Skeletal muscle tissue (tissue), 4 donors: Measurements from ENCODE around the gene TTLL10. TPM values are rescaled to one million over a fixed set of nuclear protein-coding genes. Genes with fewer than 3 reads are reported as not detected.
A peak's percentile ranks its signal among the peaks of the same experiment; 100 is the strongest.

Experiments used
- H3K27ac ChIP-seq: one replicate; pipeline ENCODE4 v1.7.0; 2013; ENCODE audit warnings: mild to moderate bottlenecking, low read depth, low read length, inconsistent platforms
- H3K27me3 ChIP-seq, 3 donors: one replicate each; pipeline ENCODE4 v1.7.0; 2013; ENCODE audit warnings: low read length in 3 of 3; ENCODE audit not compliant: control insufficient read depth in 3 of 3, insufficient read depth in 3 of 3
- H3K36me3 ChIP-seq, 3 donors: one replicate each; pipeline ENCODE4 v1.7.0; 2013; ENCODE audit warnings: low read length in 3 of 3; ENCODE audit not compliant: control insufficient read depth in 3 of 3, insufficient read depth in 3 of 3
- H3K4me1 ChIP-seq, 3 donors: one replicate each; pipeline ENCODE4 v1.7.0; 2013; ENCODE audit warnings: low read length in 3 of 3, mild to moderate bottlenecking in 3 of 3; ENCODE audit not compliant: control insufficient read depth in 3 of 3, insufficient read depth in 3 of 3
- H3K4me3 ChIP-seq, 3 donors: one replicate each; pipeline ENCODE4 v1.7.0; 2013; ENCODE audit warnings: low read length in 3 of 3
- H3K9ac ChIP-seq, 3 donors: one replicate each; pipeline ENCODE4 v1.7.0; 2013; ENCODE audit warnings: low read length in 3 of 3, mild to moderate bottlenecking in 3 of 3, moderate library complexity in 2 of 3, low read depth in 1 of 3
- H3K9me3 ChIP-seq, 3 donors: one replicate each; pipeline ENCODE4 v1.7.0; 2013; ENCODE audit warnings: low read length in 3 of 3; ENCODE audit not compliant: control insufficient read depth in 3 of 3
- total RNA-seq: library from RNA; depleted of rRNA; stranded (reverse); fragments of >200 nt; gene quantifications from one replicate; pipeline ENCODE4 v1.2.3, GENCODE V29; 2014
- donor health status: Osteomylitis.

TTLL10 gene
- total RNA-seq, 1 donor from 2014 or later = not detected

DNA sequence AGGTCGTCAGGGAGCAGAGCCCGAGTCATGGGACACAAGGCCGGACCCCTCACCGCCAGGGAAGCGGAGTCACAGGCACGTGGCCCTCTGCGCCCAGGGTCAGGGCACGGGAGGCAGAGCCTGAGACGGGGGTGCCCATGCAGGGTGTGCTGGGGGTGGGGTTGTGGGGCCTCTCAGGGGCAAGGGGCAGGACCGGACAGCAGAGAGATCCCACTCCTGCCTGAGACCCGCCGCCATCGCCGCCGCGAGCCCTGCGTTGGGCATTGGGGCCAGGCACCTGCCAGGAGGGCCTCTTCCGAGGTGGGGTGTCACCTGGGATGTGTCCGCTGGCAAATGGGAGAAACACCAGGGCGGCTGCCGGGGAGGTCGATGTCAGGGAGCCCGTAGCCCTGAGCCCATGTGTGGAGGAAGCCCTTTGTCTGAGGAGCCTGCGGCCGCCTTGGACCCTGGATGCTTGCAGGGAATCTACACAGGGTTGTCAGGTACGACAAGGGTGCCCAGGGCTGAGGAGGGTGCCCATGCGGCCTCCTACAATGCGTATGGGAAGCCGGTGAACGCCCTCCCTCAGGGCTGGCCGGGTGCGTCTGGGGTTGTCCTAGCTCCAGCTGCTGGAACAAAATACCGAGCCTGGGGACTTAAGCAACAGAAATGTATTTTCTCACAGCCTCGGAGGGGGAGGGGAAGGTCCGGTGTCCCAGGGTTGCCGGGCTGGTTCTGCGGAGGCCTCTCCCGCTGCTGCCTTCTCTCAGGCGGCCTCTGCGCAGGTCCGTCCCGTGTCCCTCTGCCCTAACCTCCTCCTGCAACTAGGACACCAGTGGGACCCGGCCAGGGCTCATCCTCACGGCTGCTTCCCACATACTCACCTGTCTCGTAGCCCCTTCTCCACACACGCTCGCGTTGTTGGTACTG is 41.4 kb upstream of the TTLL10 start:
- Histone ChIP-seq H3K36me3 (no peaks in the 10 kb centered on the region), H3K4me3 (no peak overlapping the region), H3K4me1 (peaks cover 0 to 3% (median 0%) of the 10 kb centered on the region in 3 donors), H3K27ac (peak overlapping the region; percentile 40), H3K9ac (no peak overlapping the region), H3K9me3 (no peaks in the 10 kb centered on the region), H3K27me3 (peaks cover 7 to 22% (median 9%) of the 10 kb centered on the region in 3 donors)

- peak overlapping the region; percentile 36 for H3K27ac ChIP-seq
- peaks cover 7 to 22% (median 12%) of the 10 kb centered on the region in 3 donors for H3K27me3 ChIP-seq
- peak overlapping the region in 1 of 3 donors; percentile 16 for H3K9ac ChIP-seq
- H3K4me1 ChIP-seq = peaks cover 0 to 3% (median 0%) of the 10 kb centered on the region in 3 donors
- no peak overlapping the region for H3K4me3 ChIP-seq
- H3K9me3 ChIP-seq = no peaks in the 10 kb centered on the region
- H3K36me3 ChIP-seq = no peaks in the 10 kb centered on the region
Observed at GRCh38 chr1:1132956-1133750, 40.5 kb upstream of the TTLL10 start.

DNA sequence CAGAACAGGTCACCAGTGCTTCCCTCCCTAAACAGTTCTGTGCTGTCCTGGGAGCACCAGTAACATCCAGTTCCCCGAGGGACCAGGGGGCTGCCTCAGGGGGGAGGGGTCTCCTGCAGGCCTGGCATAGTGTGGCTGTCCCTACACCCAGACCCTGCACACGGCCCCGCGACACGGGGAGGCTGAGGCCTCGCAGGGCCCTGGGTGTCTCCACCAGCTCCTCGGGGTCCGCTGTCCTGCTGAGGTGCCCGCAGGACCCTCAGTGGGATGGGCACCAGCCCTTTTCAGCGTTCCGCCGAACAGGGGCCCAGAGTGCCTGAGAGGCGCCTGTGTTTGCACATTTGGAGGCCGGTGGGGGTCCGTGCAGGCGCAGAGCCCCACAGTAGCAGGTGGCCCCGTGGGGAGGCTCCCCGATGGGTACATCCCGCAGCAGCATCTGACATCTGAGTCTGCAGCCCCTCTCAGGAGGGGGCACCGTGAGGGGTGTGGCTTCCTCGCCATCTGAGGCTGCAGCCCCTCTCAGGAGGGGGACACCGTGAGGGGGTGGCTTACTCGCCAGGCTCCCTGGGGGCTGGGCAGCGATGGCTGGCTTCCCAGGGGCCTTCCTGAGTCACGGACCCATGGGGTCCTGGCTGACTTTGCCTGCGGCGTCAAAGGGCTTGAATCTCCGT is 39.2 kb upstream of the TTLL10 start:
- H3K9me3 ChIP-seq = no peaks in the 10 kb centered on the region
- H3K4me3 ChIP-seq = no peak overlapping the region
- no peaks in the 10 kb centered on the region for H3K36me3 ChIP-seq
- no peak overlapping the region for H3K9ac ChIP-seq
- H3K27ac ChIP-seq = no peak overlapping the region
- peaks cover 0 to 3% (median 0%) of the 10 kb centered on the region in 3 donors for H3K4me1 ChIP-seq
- peaks cover 10 to 27% (median 17%) of the 10 kb centered on the region in 3 donors for H3K27me3 ChIP-seq

DNA sequence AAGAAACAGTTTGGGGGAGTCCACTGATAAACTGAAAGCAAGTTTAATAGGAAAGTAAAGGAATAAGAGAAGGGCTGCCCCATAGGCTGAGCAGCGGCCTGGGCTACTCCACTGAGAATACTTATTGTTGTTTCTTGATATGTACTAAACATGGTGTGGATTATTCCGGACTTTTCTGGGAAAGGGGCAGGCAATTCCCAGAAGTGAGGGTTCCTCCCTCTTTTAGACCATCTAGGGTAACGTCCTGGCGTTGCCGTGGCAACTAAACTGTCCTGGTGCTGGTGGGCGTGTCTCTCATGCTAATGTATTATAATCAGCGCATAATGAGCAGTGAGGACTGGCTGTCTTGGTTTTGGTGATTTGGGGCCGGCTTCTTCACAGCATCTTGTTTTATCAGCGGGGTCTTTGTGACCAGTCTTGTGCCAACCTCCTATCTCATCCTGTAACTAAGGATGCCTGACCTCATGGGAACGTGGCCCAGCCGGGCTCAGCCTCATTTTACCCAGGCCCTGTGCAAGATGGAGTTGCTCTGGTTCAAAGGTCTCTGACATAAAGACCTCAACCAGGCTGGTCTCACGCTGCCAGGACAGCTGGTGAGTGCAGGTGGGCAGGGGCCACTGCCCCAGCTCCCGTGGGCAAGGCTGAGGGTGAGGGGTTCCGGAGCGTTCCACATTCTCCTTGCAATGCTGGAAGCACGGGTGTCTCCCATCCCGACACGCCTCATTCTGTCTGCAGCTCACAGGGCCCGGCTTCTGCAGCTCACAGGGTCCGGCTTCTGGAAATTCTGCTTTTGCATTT is 38.1 kb upstream of the TTLL10 start:
- Histone ChIP-seq H3K27me3 (peaks cover 11 to 27% (median 17%) of the 10 kb centered on the region in 3 donors), H3K27ac (peak overlapping the region; percentile 47), H3K4me3 (no peak overlapping the region)

GRCh38 chr1:1136547-1137230 is 37.0 kb upstream of the TTLL10 start:
- Histone ChIP-seq H3K27me3 (peaks cover 14 to 33% (median 20%) of the 10 kb centered on the region in 3 donors), H3K36me3 (no peaks in the 10 kb centered on the region), H3K4me3 (no peak overlapping the region), H3K27ac (no peak overlapping the region), H3K9me3 (no peaks in the 10 kb centered on the region), H3K9ac (no peak overlapping the region), H3K4me1 (peaks cover 0 to 3% (median 0%) of the 10 kb centered on the region in 3 donors)

More for the DNA sequence above, 38.1 kb upstream of the TTLL10 start:
- no peak overlapping the region for H3K9ac ChIP-seq
- no peaks in the 10 kb centered on the region for H3K36me3 ChIP-seq
- H3K4me1 ChIP-seq = peaks cover 0 to 3% (median 0%) of the 10 kb centered on the region in 3 donors
- H3K9me3 ChIP-seq = no peaks in the 10 kb centered on the region

DNA sequence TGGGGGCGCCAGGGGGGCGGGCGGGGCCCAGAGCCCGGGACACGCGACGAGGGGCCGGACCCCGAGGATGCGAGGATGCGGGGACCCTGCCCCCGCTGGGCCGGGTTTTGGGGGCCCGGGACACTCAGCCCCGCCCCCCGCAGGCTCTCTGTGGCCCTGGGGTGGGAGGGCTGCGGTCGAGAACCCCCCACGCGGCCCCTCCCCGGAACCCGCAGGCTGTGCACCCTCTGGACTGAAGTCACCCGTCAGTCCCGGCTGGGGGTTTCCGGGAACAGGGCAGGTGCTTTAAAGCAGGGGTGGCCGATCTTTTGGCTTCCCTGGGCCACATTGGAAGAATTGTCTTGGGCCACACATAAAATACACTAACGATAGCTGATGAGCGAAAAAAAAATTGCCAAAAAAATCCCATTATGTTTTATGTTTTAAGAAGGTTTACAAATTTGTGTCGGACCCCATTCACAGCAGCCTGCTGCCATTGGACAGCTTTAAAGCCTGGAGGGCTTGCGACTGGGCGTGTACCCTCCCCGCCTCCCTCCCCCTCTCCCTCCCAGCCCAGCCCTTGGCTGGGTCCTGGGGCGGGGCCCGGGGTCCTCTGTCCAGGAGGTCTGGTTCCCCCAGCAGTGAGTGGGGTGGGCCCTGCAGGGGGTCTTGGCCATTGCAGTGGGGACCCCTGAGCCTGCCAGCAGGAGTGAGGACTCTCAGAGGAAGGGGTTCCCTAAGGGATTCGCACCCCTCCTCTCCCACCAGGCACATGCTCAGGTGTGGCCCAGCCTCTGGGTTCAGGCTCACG is 36.2 kb upstream of the TTLL10 start:
- no peaks in the 10 kb centered on the region for H3K36me3 ChIP-seq
- H3K27ac ChIP-seq = no peak overlapping the region
- no peaks in the 10 kb centered on the region for H3K9me3 ChIP-seq
- no peak overlapping the region for H3K4me3 ChIP-seq
- peaks cover 0 to 3% (median 0%) of the 10 kb centered on the region in 3 donors for H3K4me1 ChIP-seq
- H3K27me3 ChIP-seq = peaks cover 14 to 32% (median 22%) of the 10 kb centered on the region in 3 donors
- no peak overlapping the region for H3K9ac ChIP-seq

DNA sequence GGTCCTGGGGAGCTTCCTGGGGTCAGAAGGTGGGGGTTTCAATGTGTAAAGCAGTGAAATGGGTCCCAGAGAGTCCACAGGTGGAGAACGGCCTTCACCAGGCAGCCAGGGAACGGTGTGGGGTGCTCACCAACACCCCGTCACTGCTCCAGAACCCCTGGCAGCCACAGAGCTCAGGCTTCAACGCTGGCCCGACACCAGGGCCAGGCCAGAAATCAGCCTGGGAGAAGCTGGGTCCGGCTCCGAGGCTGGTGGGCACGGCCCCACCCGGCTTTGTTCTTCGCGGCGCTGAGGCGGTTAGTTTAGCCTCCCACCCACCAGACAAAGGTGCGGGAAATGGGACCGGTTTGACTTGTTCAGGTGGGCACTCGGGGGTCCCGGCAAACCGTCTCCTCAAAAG is 33.0 kb upstream of the TTLL10 start:
- Histone ChIP-seq H3K9me3 (no peaks in the 10 kb centered on the region), H3K4me3 (no peak overlapping the region), H3K4me1 (no peaks in the 10 kb centered on the region), H3K9ac (no peak overlapping the region), H3K27me3 (peaks cover 14 to 41% (median 35%) of the 10 kb centered on the region in 3 donors), H3K27ac (no peak overlapping the region), H3K36me3 (no peaks in the 10 kb centered on the region)

DNA sequence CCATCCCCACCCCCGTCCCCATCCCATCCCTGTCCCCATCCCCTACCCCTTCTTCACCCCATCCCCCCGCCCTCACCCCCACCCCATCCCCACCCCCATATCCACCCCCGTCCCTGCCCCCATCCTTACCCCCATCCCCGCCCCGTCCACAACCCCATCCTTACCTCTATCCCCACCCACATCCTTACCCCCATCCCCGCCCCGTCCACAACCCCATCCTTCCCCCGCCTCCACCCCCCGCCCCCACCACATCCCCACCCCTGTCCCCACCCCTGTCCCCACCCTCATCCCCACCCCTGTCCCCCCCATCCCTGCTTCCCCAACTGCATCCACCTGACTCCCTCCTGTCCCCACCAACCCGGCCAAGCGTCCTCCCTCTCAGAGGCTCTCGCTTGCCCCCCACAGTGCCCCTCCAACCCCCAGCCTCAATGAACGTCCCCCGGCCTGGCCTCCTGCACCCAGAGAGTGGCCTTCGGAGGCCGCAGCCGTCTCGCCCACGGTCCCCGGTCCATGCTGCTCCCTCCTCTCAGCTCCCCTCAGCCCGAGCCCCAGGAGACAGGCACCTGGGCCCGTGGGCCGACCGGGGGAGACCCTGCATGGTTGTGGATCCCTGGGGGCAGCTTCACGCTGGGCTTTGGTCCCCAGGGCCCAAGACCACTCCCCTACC is 32.3 kb upstream of the TTLL10 start:
- Histone ChIP-seq H3K36me3 (no peaks in the 10 kb centered on the region), H3K4me1 (no peaks in the 10 kb centered on the region), H3K27ac (no peak overlapping the region), H3K9me3 (no peaks in the 10 kb centered on the region), H3K27me3 (peaks cover 11 to 43% (median 35%) of the 10 kb centered on the region in 3 donors), H3K9ac (no peak overlapping the region), H3K4me3 (no peak overlapping the region)
